ENCODE measurements around the gene BAK1. TPM values are rescaled to one million over a fixed set of nuclear protein-coding genes. Genes with fewer than 3 reads are reported as not detected.

BAK1 gene
- total RNA-seq, 4 donors from 2014 or later = 52.2 to 134 (median 59.5) TPM

- Histone ChIP-seq H3K36me3 (no peaks in the 10 kb centered on the region), H3K27ac (peak overlapping the region in 3 of 4 donors; percentile 17 to 65 (median 63)), H3K27me3 (no peaks in the 10 kb centered on the region), H3K4me1 (peaks cover 0 to 17% (median 12%) of the 10 kb centered on the region in 4 donors), H3K9me3 (no peaks in the 10 kb centered on the region), H3K4me3 (no peak overlapping the region)
- intact Hi-C loops (cut with DNase I; ENCODE audit: low total_unique reads) (no loop called here), in situ Hi-C loops (cut with MboI; ENCODE audit: low pct_ligation_motif_present in 1 of 4, low pct_unique_long_range_greater_than_20kb in 1 of 4, low sequenced_read_pairs in 3 of 4) (no loop called here)
- WGBS, 2 donors (ENCODE audit: low coverage in 1 of 2) = 51 to 100% methylated on average over 1 to 6 of the region's 6 CpGs
- no peak for DNase-seq
- TF ChIP-seq POLR2AphosphoS5 (IDR thresholded peaks at IDR 0.05) (no peak), CTCF (IDR thresholded peaks at IDR 0.05) (no peak), EP300 (IDR thresholded peaks at IDR 0.05; ENCODE audit: low read depth) (no peak)
Observed at GRCh38 chr6:33609528-33609927, 29.5 kb upstream of the BAK1 start.

DNA sequence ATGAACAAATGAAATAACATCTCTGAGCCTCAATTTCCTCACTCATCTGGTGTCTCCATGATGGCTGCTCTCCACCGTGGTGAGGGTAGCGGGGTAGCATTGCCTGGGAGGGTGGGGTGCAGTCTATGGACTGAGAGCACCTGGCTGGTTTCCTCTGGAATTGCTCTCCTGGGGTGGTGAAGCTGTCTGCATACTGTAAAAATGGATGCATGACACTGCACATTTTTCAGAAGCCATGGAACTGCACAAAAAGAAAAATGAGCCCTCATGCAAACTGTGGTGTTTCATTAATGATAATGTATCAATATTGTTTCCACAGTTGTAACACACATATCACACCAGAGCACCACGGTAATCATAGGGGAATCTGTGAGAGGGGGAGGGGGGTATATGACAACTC, 28.9 kb upstream of the BAK1 start:
- Histone ChIP-seq H3K27ac (peak overlapping the region in 2 of 4 donors; percentile 63 to 65), H3K4me3 (no peak overlapping the region), H3K4me1 (peaks cover 0 to 17% (median 12%) of the 10 kb centered on the region in 4 donors), H3K27me3 (no peaks in the 10 kb centered on the region), H3K36me3 (no peaks in the 10 kb centered on the region), H3K9me3 (no peaks in the 10 kb centered on the region)
- TF ChIP-seq POLR2A (IDR thresholded peaks at IDR 0.05) (no peak), POLR2AphosphoS5 (IDR thresholded peaks at IDR 0.05) (no peak), EP300 (IDR thresholded peaks at IDR 0.05; ENCODE audit: low read depth) (no peak), CTCF (IDR thresholded peaks at IDR 0.05) (no peak)
- in situ Hi-C loops (cut with MboI; ENCODE audit: low pct_ligation_motif_present in 1 of 4, low pct_unique_long_range_greater_than_20kb in 1 of 4, low sequenced_read_pairs in 3 of 4) (no loop called here), intact Hi-C loops (cut with DNase I; ENCODE audit: low total_unique reads) (no loop called here)
- WGBS, 2 donors (ENCODE audit: low coverage in 1 of 2) = 52 to 67% methylated on average over 3 of the region's 3 CpGs
- DNase-seq = no peak

- peak overlapping the region in 1 of 4 donors; percentile 5 for H3K27ac ChIP-seq
- in situ Hi-C loops (cut with MboI; ENCODE audit: low pct_ligation_motif_present in 1 of 4, low pct_unique_long_range_greater_than_20kb in 1 of 4, low sequenced_read_pairs in 3 of 4) = no loop called here
Observed at GRCh38 chr6:33607784-33608161, 27.7 kb upstream of the BAK1 start.

GRCh38 chr6:33607126-33607783, 27.2 kb upstream of the BAK1 start:
- intact Hi-C loops (cut with DNase I; ENCODE audit: low total_unique reads) = no loop called here
- no peaks in the 10 kb centered on the region for H3K27me3 ChIP-seq

More at GRCh38 chr6:33607784-33608161, 27.7 kb upstream of the BAK1 start:
- 33% methylated on average over 5 of the region's 5 CpGs; no CpG with 5 or more reads in 1 of the 2 donors for WGBS, 2 donors (ENCODE audit: low coverage in 1 of 2)
- TF ChIP-seq CTCF (IDR thresholded peaks at IDR 0.05) (peak; percentile 21 to 65 (median 40)), EP300 (IDR thresholded peaks at IDR 0.05; ENCODE audit: low read depth) (no peak), POLR2A (IDR thresholded peaks at IDR 0.05) (no peak), POLR2AphosphoS5 (IDR thresholded peaks at IDR 0.05) (no peak)
- DNase-seq = peak; percentile 68
- H3K4me3 ChIP-seq = no peak overlapping the region
- H3K36me3 ChIP-seq = no peaks in the 10 kb centered on the region
- intact Hi-C loops (cut with DNase I; ENCODE audit: low total_unique reads) = no loop called here
- H3K4me1 ChIP-seq = peaks cover 0 to 17% (median 12%) of the 10 kb centered on the region in 4 donors
- no peaks in the 10 kb centered on the region for H3K27me3 ChIP-seq
- H3K9me3 ChIP-seq = no peaks in the 10 kb centered on the region

More at GRCh38 chr6:33607126-33607783, 27.2 kb upstream of the BAK1 start:
- Histone ChIP-seq H3K36me3 (no peaks in the 10 kb centered on the region), H3K27ac (no peak overlapping the region), H3K4me3 (no peak overlapping the region), H3K9me3 (no peaks in the 10 kb centered on the region), H3K4me1 (peaks cover 0 to 17% (median 12%) of the 10 kb centered on the region in 4 donors)
- WGBS, 2 donors (ENCODE audit: low coverage in 1 of 2) = 50 to 80% methylated on average over 2 to 8 of the region's 8 CpGs
- in situ Hi-C loops (cut with MboI; ENCODE audit: low pct_ligation_motif_present in 1 of 4, low pct_unique_long_range_greater_than_20kb in 1 of 4, low sequenced_read_pairs in 3 of 4) = no loop called here
- DNase-seq = no peak
- TF ChIP-seq POLR2A (IDR thresholded peaks at IDR 0.05) = no peak
- no peak for TF ChIP-seq CTCF (IDR thresholded peaks at IDR 0.05)
- no peak for TF ChIP-seq POLR2AphosphoS5 (IDR thresholded peaks at IDR 0.05)
- no peak for TF ChIP-seq EP300 (IDR thresholded peaks at IDR 0.05; ENCODE audit: low read depth)

All from transverse colon (tissue), 4 donors.